Esophagus squamous epithelium (tissue), 5 donors: ENCODE results near the gene MSL3B.

Experiments used
- DNase-seq: peaks from one replicate; lab custom pipeline; 2025; lab: John Stamatoyannopoulos, UW
- H3K27ac ChIP-seq, 4 donors: fragments of 200-600 bp; sonication (generic); one replicate each; pipeline ENCODE4 v1.5.1; 2016 to 2019; ENCODE audit warnings: mild to moderate bottlenecking in 1 of 4
- H3K27me3 ChIP-seq, 4 donors: fragments of 200-600 bp; sonication (generic); 1 replicate in 3 of 4; 2 replicates in 1 of 4; pipeline versions ENCODE4 v1.5.1 to v1.6.0; 2017 to 2021; ENCODE audit warnings: antibody characterized with exemption in 1 of 4
- H3K36me3 ChIP-seq, 3 donors: fragments of 200-600 bp; sonication (generic); one replicate each; pipeline ENCODE4 v1.5.1; 2016 to 2019
- H3K4me1 ChIP-seq, 3 donors: fragments of 200-600 bp; sonication (generic); one replicate each; pipeline ENCODE4 v1.5.1; 2017 to 2019
- H3K4me3 ChIP-seq, 4 donors: fragments of 200-600 bp; sonication (generic); 1 replicate in 3 of 4; 2 replicates in 1 of 4; pipeline ENCODE4 v1.5.1; 2016 to 2019; ENCODE audit warnings: mild to moderate bottlenecking in 2 of 4, moderate library complexity in 1 of 4
- H3K9me3 ChIP-seq, 3 donors: fragments of 200-600 bp; sonication (generic); one replicate each; pipeline ENCODE4 v1.5.1; 2016 to 2019
- CTCF ChIP-seq, 6 experiments: fragments of 450-650 bp in 4 of 6; fragments of 200-600 bp in 2 of 6; sonication (generic) in 2 of 6; IDR thresholded peaks; one replicate each; pipeline ENCODE4 v1.5.1; 2016 to 2019; ENCODE audit warnings: antibody characterized with exemption in 6 of 6, mild to moderate bottlenecking in 4 of 6, moderate library complexity in 4 of 6
- POLR2A ChIP-seq, 4 donors: fragments of 450-650 bp; IDR thresholded peaks; one replicate each; pipeline ENCODE4 v1.6.1; 2017; ENCODE audit warnings: antibody characterized with exemption in 4 of 4, mild to moderate bottlenecking in 4 of 4, moderate library complexity in 3 of 4
- WGBS, 2 donors: methylation state at CpG; one replicate each; pipeline ENCODE4 v1.1.5; 2018; 5-methylcytosine and 5-hydroxymethylcytosine counted together
- intact Hi-C: fragments of 100-400 bp; cut with DNase I; formaldehyde crosslinking; loops from one replicate; pipeline ENCODE4 v1.15.0; 2022
- donor health status: DM: yes; HTN: yes; CAD: no.

The MSL3B gene

GRCh38 chr2:233829193-233830110 lies 38.7 kb downstream of the MSL3B start:
- Histone ChIP-seq H3K27me3 (no peaks in the 10 kb centered on the region), H3K9me3 (no peaks in the 10 kb centered on the region), H3K27ac (no peak overlapping the region), H3K4me1 (peaks cover 0 to 24% (median 5%) of the 10 kb centered on the region in 3 donors), H3K4me3 (no peak overlapping the region), H3K36me3 (no peaks in the 10 kb centered on the region)
- DNase-seq, result no peak
- TF ChIP-seq CTCF (IDR thresholded peaks at IDR 0.05) (no peak), POLR2A (IDR thresholded peaks at IDR 0.05) (no peak)
- WGBS, 2 donors, result 76 to 91% methylated on average over 8 to 10 of the region's 15 CpGs
- intact Hi-C loops, result loop anchor here (5.0 kb wide), 1 partner anchor 377 kb away; no protein-coding TSS in a partner anchor

- H3K36me3 ChIP-seq, result no peaks in the 10 kb centered on the region
- peak overlapping the region in 1 of 4 donors; percentile 35 for H3K4me3 ChIP-seq
- H3K27me3 ChIP-seq, result no peaks in the 10 kb centered on the region
- WGBS, 2 donors, result 76 to 77% methylated on average over 8 to 15 of the region's 24 CpGs
- intact Hi-C loops, result no loop called here
- H3K9me3 ChIP-seq, result no peaks in the 10 kb centered on the region
- TF ChIP-seq POLR2A (IDR thresholded peaks at IDR 0.05) (no peak), CTCF (IDR thresholded peaks at IDR 0.05) (no peak)
- no peak overlapping the region for H3K27ac ChIP-seq
- peaks cover 0 to 24% (median 5%) of the 10 kb centered on the region in 3 donors for H3K4me1 ChIP-seq
- DNase-seq, result no peak
These were observed 39.5 kb downstream of the MSL3B start for GRCh38 chr2:233828546-233829192.

- Histone ChIP-seq H3K4me3 (no peak overlapping the region), H3K27ac (no peak overlapping the region), H3K9me3 (no peaks in the 10 kb centered on the region), H3K4me1 (peaks cover 0 to 7% (median 0%) of the 10 kb centered on the region in 3 donors), H3K36me3 (no peaks in the 10 kb centered on the region), H3K27me3 (no peaks in the 10 kb centered on the region)
- no peak for DNase-seq
- intact Hi-C loops, result no loop called here
- 80 to 90% methylated on average over 6 to 7 of the region's 7 CpGs for WGBS, 2 donors
- TF ChIP-seq POLR2A (IDR thresholded peaks at IDR 0.05) (no peak), CTCF (IDR thresholded peaks at IDR 0.05) (no peak)
These were observed 43.8 kb downstream of the MSL3B start for GRCh38 chr2:233824373-233824772.

GRCh38 chr2:233823731-233824121 lies 44.5 kb downstream of the MSL3B start:
- Histone ChIP-seq H3K36me3 (no peaks in the 10 kb centered on the region), H3K27ac (no peak overlapping the region), H3K4me3 (no peak overlapping the region), H3K4me1 (peaks cover 0 to 5% (median 0%) of the 10 kb centered on the region in 3 donors), H3K9me3 (no peaks in the 10 kb centered on the region), H3K27me3 (no peaks in the 10 kb centered on the region)
- intact Hi-C loops, result no loop called here
- WGBS, 2 donors, result 89% methylated on average over 6 of the region's 8 CpGs; no CpG with 5 or more reads in 1 of the 2 donors
- DNase-seq, result no peak
- no peak for TF ChIP-seq POLR2A (IDR thresholded peaks at IDR 0.05)
- TF ChIP-seq CTCF (IDR thresholded peaks at IDR 0.05), result no peak
